ENCODE results near the gene DHX57.
A peak's percentile ranks its signal among the peaks of the same experiment; 100 is the strongest.
"Not testable (repeated sequence)": the region's sequence is repeated elsewhere in the genome, so short reads cannot be mapped to it uniquely, and the experiment has no call there.

Gene DHX57

DNA sequence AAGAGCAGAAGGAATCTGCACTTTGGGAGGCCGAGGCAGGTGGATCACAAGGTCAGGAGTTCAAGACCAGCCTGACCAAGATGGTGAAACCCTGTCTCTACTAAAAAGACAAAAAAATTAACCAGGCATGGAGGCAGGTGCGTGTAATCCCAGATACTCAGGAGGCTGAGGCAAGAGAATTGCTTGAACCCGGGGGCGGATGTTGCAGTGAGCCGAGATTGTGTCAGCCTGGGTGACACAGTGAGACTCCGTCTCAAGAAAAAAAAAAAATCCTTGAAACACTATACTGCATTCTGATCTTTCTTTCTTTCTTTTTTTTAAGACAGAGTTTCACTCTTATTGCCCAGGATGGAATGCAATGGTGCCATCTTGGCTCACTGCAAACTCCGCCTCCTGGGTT is 80.7 kb downstream of the DHX57 start:
- DNase-seq, result not testable (repeated sequence)

DNA sequence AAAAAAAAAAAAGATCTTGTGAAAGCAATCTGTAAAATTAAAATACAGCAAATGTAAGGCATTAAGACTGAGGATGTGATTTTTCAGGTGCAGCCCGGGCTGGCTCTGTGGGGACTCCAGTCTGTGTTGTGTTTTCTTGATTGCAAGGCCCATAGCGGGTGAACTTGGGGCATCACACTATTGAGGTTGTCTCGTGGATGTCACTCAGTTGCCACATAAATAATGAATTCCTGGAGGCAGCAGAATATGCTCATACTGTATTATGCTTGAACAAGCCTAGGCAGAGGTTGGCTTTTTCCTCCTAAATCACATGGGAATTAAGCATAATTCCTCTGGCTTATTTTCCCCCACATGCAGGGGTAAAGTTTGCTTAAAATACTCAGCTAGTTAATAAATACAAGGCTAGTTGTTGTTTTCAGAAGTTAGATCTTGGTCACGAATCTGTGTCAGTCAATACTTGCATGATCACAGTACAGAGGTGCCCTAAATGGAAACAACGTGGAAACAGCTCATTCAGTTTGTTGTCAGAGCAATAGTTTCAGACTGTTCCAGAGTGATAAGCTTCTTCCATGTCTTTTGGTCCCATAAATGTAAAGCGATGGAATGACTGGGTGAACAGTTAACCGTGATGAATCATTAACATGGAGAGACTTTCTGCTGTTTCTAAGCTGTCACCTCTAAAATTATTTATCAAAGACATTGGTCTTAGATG is 81.3 kb downstream of the DHX57 start:
- DNase-seq, result no peak

DNA sequence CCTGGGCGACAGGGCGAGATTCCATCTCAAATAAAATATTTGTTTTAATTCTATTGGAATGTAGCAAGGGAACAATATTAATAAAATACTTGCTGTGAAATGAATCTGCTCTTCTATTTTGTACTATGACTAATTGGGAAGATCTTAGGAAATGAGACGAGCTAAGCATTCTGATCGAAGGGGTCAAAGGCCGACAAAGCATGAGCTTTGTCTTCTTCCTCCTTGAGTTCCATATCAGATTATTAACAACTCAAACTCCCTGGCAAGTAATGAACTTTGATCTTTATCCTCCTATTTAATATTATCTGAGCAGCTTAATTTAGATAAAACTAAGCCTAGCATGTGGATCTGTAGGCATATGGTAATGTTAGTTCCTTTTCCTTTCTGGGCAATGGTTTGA is 82.2 kb downstream of the DHX57 start:
- no peak for DNase-seq

DNA sequence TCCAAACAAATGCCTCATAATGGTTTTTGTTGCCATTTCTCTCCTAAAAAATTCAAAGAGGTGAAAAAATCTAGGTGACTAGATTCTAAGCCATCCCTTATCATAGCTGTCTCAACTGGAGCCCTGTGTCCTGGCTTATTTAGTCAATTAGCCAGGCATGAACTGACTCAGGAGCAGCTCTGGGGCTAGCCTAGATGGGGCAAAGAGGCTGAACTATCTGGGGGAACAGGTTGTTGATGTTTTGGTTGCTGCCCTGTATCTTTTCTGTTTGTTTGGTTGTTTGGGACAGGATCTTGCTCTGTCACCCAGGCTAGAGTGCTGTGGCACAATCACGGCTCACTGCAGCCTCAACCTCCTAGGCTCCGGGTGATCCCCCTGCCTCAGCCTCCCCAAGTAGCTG is 83.0 kb downstream of the DHX57 start:
- DNase-seq, result no peak

DNA sequence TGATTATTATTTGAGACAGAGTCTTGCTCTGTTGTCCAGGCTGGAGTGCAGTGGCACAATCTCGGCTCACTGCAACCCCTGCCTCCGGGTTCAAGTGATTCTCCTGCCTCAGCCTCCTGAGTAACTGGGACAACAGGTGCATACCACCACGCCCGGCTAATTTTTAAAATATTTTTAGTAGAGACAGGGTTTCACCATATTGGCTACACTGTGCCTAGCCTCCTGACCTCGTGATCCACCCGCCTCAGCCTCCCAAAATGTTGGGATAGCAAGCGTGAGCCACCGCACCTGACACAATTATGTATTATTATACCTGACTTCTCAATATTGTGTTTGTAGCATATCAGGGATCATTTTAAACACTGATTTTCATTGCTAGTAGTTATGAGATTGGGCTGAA is 83.4 kb downstream of the DHX57 start:
- DNase-seq, result not testable (repeated sequence)

DNA sequence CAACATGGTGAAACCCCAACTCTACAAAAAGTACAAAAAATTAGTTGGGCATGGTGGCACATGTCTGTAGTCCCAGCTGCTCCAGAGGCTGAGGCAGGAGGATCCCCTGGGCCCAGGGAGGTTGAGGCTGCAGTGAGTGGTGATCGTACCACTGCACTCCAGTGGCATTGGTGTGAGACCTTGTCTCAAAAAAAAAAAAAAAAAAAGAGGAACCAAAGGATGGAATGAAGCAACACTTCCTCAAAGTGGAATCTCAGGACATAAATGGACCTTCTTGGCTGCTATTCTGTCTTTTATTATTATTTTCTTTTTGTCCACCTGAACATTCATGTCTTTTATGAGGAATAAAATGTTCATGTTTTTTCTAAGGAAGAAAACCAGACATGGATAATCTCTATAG is 84.0 kb downstream of the DHX57 start:
- no peak for DNase-seq

DNA sequence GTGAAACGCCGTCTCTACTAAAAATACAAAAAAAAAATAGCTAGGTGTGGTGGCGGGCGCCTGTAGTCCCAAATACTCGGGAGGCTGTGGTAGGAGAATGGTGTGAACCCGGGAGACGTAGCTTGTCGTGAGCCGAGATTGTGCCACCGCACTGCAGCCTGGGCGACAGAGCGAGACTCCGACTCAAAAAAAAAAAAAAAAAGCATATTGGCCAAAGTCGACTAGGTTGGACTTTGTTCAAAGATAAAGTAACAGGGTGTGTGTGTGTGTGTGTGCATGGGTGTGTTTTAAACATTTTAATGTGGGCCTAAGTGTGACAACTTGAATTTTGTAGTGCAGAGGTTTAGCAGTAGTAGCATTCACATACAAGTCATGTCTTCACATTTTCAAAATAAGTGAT is 86.0 kb downstream of the DHX57 start:
- no peak for DNase-seq

DNA sequence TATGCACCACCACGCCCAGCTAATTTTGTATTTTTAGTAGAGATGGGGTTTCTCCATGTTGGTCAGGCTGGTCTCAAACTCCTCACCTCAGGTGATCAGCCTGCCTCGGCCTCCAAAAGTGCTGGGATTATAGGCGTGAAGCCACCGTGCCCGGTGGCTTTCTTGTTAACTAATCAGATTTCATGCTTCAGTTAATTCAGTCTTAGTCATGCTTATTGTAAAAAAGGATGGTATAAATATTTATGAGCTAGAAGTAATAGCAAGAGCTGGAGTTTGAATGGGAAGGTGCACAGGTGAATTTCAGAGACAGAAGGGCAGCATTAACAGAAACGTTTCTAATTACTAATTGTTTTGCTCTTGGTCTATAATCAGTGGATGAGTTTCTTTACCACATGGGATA is 87.4 kb downstream of the DHX57 start:
- no peak for DNase-seq

DNA sequence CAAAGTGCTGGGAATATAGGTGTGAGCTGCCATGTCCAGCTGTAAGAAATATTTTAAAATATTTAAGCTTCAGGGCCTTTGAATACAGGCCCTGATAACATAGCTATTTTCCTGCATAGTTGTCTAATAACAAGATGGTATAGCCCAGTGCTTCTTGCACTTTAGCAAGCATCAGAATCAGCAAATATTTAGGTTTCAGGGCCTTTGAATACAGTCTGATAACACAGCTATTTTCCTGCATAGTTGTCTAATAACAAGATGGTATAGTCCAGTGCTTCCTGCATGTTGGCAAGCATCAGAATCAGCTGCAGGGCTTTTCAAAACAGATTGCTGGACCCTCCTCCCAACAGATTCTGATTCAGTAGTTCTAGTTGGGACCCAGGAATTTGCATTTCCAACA is 92.1 kb downstream of the DHX57 start:
- no peak for DNase-seq

DNA sequence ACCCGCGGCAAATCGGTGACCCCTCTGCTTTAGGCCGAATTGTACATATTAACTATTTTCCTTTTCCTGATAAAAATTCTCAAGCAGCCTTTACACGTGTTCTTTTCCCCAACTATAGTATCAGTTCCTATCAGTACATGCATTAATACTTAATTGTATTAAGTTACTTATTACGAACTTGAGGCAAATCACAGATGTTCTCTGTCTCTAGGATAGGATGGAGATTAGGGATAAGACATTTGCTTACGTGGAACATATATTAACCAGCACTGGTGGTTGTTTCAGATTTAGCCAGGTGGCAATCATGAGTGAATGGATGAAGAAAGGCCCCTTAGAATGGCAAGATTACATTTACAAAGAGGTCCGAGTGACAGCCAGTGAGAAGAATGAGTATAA is 97.0 kb downstream of the DHX57 start:
- no peak for DNase-seq

DNA sequence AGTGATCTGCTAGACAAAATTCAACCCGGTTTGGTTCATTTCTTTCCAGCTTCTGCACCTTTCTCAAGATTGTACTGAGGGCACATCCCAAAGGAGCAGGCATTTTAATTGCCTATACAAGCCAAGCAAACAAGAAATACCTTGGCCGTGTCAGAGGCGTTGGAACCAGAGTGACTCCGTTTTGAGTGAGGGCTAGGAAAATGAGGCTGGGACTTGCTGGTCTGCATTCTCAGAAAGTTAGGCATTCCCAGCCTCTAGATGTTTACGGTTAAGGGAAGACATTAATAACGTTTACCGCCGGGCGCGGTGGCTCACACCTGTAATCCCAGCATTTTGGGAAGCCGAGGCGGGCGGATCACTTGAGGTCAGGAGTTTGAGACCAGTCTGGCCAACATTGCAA is 99.2 kb downstream of the DHX57 start:
- DNase-seq, result no peak

DNA sequence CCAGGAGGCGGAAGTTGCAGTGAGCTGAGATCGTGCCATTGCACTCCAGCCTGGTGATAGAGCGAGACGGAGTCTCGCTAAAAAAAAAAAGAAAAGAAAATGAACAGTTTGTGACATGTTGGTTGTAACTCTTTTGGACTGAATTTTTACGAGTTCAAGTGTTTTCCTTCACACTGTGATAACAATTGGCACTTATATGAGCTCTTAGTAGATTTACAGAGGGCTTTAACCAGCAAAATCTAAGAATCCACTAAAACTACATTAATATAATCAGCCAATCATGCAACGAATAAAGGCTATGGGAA is 99.9 kb downstream of the DHX57 start:
- no peak for DNase-seq

DNA sequence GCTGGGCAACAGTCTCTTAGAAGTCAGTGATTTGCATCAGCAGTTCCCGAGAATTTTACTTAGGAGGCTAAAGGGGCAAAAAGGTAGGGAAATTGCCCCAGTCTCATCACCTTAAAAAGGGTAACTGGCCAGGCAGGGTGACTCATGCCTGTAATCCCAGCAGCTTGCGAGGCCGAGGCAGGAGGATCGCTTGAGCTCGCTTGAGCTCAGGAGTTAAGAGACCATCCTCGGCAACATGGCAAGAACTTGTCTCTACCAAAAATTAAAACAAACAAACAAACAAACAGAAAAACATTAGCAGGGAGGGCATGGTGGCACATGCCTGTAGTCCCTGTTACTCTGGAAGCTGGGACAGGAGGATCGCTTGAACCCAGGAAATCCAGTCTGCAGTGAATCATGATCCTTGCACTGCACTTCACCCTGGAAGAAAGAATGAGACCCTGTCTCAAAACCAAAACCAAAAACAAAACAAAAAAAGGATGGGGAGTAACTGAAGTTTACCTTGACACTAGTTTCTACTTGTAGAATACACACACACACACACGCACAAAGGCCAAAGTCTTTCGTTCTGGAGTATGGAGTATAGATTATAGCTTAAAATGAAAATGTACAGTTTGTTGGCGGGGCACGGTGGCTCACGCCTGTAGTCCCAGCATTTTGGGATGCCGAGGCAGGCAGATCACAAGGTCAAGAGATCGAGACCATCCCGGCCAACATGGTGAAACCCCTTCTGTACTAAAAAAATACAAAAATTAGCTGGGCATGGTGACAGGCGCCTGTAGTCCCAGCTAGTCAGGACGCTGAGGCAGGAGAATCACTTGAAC is 100.4 kb downstream of the DHX57 start:
- DNase-seq, result no peak

DNA sequence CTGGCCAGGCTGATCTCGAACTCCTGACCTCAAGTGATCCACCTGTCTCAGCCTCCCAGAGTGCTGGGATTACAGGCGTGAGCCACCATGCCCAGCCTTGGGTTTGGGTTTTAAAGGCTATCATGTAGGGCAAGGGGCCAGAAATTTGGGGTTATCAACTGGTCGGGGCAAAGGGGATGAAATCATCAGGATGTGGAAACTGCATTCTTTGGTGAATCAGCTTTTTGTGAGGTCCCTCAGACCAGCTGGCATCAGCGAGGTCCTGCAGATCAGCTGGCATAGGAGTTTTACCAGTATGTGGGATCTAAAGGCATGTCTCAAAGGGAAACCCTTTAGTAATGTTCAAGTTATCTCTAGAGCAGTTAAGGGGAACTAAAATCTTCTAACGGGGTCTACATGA is 104.1 kb downstream of the DHX57 start:
- DNase-seq, result no peak

DNA sequence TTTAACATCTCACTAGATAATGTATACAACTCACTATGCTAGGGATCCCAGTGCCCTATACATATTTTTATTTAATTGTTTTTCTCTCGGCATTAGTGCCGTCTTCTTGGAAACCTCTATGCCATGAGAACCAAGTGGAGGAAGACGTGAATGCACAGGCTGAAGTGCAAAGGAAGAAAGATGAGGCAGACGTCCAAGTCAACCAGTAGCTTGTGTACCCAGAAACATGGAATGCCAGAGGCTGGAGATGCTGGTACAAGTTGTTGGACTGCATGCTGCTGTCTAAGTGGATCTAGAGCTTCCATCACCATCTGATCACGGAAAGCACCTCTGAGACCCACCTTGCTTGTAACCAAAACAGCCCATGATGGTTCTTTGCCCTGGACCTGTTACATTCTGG is 110.2 kb downstream of the DHX57 start:
- no peak for DNase-seq

DNA sequence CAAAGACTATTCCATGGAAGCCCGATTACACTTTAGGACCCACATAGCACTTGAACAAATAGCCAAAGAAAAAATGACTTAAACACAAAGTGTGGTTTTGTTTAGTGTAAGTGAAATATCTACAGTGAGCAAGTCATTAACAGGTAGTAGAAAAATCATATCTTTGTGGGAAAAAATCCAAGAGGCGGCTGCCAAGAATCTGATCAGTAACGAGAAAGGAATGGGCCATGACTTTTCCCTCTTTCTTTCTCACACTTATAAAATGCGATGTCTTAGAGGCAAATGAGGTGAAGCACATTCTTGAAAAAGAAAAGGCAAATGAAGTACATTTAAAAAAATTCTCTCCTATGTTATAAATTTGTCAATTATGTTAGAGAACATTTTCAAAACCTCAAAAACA is 110.6 kb downstream of the DHX57 start:
- no peak for DNase-seq

DNA sequence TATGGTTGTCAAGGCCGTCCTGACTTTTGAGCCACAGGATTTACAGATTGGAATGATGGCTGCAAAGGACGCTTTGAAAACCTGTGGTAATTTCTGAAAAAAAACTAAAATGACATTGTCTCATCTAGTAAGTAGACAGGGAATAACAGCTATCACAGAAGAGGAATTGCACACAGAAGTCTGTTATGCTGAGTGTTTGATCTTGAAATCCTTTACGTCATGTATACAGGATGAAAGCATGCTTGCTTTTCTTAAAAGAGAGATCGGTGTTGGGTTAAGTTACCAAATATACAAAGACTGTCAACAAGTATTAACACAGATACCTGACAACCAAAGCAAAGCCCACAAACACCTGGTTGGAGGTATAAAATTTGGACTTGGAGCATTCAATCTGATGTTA is 112.0 kb downstream of the DHX57 start:
- DNase-seq, result peak; percentile 67

DNA sequence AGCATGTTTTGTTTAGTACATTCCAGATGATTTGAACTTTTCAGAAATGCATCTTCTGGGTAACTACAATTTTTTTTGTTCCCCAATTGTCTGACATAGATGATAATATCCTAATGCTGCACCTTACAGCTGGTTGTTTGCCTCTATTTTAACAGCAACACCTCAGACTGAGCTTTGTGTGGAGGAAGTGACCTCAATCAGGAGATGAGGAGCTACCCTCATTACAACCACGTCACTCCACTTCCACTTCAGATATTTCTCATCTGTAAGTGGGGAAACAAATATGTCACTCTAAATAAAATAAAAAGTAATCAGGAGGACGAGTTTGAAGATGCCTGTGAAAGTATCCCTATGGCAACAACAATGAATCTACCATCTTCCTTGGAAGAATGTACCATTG is 112.5 kb downstream of the DHX57 start:
- peak; percentile 59 for DNase-seq

DNA sequence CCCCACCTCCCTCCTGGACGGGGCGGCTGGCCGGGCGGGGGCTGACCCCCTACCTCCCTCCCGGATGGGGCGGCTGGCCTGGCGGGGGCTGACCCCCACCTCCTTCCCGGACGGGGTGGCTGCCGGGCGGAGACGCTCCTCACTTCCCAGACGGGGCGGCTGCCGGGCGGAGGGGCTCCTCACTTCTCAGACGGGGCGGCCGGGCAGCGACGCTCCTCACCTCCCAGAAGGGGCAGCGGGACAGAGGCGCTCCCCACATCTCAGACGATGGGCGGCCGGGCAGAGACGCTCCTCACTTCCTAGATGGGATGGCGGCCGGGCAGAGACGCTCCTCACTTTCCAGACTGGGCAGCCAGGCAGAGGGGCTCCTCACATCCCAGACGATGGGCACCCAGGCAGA is 119.8 kb downstream of the DHX57 start:
- DNase-seq, result not testable (repeated sequence)

DNA sequence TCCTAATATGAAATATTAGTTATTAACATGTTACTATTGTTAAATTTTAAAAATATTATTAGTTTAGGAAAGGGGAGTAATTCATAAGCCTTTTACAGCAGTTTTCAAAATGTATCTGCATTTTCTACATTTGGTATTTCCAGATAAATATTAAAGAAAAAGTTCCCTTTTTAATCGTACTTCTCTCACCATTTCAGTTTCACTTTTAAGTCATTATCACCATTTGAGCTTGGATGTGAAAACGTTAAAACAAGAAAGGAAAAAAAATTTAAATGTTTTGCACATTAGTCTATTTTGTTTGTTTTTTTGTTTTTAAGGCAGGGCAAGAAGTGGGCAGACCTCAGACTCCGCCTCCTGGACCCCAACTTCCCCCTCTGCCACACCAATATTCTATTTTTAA is 121.2 kb downstream of the DHX57 start:
- DNase-seq, result no peak

DNA sequence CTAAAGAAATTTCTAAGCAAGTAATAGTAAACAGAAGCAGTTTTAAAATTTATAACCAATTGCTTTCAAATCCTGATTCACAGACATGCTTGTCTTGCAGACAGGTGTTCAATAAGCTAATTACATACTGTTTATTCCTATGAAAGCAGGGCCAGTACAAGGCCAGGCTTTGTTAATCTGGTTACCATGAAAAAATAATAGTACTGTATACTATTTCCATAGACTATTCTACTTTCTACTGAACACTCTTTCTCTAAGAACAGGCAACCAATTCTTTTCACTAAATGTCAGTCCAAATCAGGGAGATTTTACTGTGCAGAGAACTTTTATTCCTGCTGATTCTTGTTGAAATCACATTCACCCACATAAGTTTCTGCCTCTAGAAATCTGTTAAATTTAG is 121.7 kb downstream of the DHX57 start:
- no peak for DNase-seq

DNA sequence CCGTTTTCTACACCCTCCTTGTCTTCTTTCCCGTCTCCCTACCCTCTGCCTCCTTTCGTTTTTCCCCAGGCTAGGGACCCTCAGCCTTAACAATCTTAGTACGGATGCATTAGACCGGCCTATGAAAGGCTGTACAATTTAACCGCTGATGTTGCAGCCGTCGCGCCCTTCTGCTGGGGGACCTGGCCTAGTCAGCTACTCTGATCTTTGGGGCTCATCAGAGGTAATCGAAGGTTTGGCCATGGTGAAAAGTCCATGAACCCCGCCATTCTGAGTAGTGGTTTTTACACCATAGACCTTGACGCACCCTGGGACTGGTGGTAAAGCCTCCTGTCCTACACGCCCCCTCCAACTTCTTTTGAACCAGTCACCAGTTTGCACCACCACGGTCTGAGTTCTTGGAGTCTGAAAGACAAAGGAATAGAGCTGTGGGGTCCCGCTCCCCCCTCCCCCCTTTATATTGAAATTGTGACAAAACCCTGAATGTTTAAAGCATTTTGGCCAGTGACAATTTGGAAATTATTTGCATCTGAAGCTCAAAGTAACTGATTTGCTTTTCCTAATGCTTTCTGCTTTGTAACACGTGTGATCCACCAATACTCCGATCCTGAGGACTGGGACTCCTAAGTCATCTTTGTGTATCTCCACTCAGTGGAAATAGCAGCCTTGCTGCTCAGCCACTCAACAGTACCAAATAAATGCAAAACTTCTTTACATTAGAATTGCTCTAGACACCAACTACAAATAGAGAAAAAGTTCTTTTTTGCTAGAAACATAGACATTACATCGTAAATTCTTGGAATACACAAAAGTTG is 123.9 kb downstream of the DHX57 start:
- peak; percentile 70 for DNase-seq

DNA sequence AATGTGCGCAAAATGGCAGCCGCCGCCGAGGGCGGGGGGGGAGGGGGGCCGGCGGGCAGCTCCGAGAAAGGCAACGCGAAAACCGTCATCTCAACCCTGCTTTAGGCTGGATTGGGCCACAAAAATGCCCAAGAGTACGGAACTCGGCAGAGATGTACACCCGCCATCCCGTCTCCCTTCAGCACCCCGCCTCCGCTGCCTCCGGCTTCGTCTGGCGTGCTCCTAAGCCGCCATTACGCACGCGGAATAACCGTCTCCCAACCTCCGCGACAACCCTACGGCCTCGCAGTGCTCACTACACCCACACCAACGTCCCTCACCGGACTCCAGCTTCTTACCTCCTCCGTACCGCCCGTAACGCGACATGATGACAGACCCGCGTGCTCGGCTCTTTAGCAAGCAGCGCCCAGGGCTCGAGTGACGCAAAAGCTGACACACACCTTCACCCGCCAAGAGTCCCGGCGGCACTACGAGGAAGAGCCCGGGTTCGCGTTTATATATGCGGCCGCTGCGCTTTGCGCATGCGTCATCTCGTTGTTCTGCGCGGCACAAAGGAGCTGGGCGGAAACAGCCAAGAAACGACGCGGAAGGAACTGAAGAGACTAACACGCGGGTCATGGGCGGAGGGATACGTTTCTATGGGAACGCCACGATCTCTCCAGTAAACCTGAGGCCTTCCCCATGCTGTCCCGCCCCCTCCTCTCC is 124.7 kb downstream of the DHX57 start, which contains the start of gene SRSF7:
SRSF7 (minus strand) TSS at position 471 of the 705 bp plus-strand sequence; CDS start at position 366, 105 bp downstream.
- peak; percentile 99 for DNase-seq

Data from DMS53 (cell line).